DOHH2 (cell line): Measurements from ENCODE around the gene KCNIP3.

Experiments
- CTCF ChIP-seq: fragments of 200-600 bp; sonication (generic); IDR thresholded peaks from one replicate; pipeline ENCODE4 v1.5.1; 2014; ENCODE audit warnings: antibody characterized with exemption, mild to moderate bottlenecking, low read depth, low read length; ENCODE audit not compliant: poor library complexity, severe bottlenecking
- EZH2phosphoT487 ChIP-seq: fragments of 200-600 bp; sonication (generic); IDR thresholded peaks from 2 replicates; pipeline ENCODE4 v1.6.1; 2017; ENCODE audit warnings: borderline replicate concordance, mild to moderate bottlenecking, antibody characterized with exemption, low read length, moderate library complexity, mixed read lengths

- no peak for TF ChIP-seq CTCF
- no peak for TF ChIP-seq EZH2phosphoT487
These were observed 35.5 kb upstream of the KCNIP3 start for GRCh38 chr2:95261602-95262001.
